ENCODE results near the gene KRT82.

KRT82 gene

DNA sequence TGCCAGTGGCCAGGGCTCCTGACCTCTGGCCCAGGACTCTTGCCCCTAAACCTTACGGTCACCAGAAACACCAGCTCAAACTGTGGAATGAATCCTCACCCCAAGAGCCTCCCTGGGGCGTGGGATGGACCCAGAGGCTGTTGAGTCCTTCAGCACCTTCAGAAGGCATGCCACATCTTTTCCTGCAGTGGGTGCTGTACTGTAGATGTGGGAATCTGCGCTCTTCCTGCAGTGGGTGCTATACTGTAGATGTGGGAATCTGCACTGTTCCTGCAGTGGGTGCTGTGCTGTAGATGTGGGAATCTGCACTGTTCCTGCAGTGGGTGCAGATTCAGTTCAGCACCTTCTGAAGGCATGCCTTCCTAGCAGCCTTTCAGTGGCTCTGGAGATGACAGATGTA, 1.2 kb downstream of the KRT82 start:
- Mint-ChIP-seq H3K4me3 (no peak overlapping the region), H3K4me1 (ENCODE audit: low read depth) (no peaks in the 10 kb centered on the region), H3K27ac (no peak overlapping the region), H3K9me3 (no peaks in the 10 kb centered on the region), H3K36me3 (ENCODE audit: low read depth) (no peaks in the 10 kb centered on the region), H3K27me3 (no peaks in the 10 kb centered on the region)

GRCh38 chr12:52403561-52403960, 2.6 kb downstream of the KRT82 start:
- H3K27me3 Mint-ChIP-seq: no peaks in the 10 kb centered on the region
- H3K36me3 Mint-ChIP-seq (ENCODE audit: low read depth): no peaks in the 10 kb centered on the region
- H3K4me1 Mint-ChIP-seq (ENCODE audit: low read depth): peaks cover 6% of the 10 kb centered on the region
- H3K27ac Mint-ChIP-seq: no peak overlapping the region
- H3K9me3 Mint-ChIP-seq: no peaks in the 10 kb centered on the region
- H3K4me3 Mint-ChIP-seq: no peak overlapping the region

- no peaks in the 10 kb centered on the region for H3K36me3 Mint-ChIP-seq (ENCODE audit: low read depth)
- H3K4me3 Mint-ChIP-seq: no peak overlapping the region
- H3K9me3 Mint-ChIP-seq: no peaks in the 10 kb centered on the region
- H3K27ac Mint-ChIP-seq: no peak overlapping the region
- H3K27me3 Mint-ChIP-seq: no peaks in the 10 kb centered on the region
- peaks cover 7% of the 10 kb centered on the region for H3K4me1 Mint-ChIP-seq (ENCODE audit: low read depth)
These were observed 3.1 kb downstream of the KRT82 start for GRCh38 chr12:52402873-52403540.

- Mint-ChIP-seq H3K4me3 (no peak overlapping the region), H3K27me3 (peaks cover 1% of the 10 kb centered on the region), H3K9me3 (no peaks in the 10 kb centered on the region), H3K27ac (no peak overlapping the region), H3K4me1 (ENCODE audit: low read depth) (peaks cover 7% of the 10 kb centered on the region), H3K36me3 (ENCODE audit: low read depth) (no peaks in the 10 kb centered on the region)
These were observed 3.8 kb downstream of the KRT82 start for GRCh38 chr12:52402377-52402776.

DNA sequence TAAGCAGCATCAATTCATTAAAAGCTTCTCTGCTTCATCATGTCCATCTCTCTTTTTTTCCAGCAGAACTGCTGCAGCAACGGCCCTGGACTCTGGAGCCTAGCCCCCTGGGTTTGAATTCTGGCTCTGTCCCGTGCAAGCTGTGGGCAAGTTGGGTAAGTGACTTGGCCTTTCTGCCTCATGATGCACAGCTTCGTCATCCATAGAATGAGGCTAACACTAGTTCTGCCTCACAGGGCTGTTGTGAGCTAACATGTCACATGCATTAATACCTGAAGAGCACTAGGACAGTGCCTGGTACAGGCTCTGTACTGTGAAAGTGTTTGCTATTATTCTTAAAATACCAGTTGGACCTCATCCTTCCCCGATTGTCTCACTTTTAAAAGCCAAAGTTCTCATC, 4.2 kb downstream of the KRT82 start:
- Mint-ChIP-seq H3K4me3 (no peak overlapping the region), H3K4me1 (ENCODE audit: low read depth) (peaks cover 7% of the 10 kb centered on the region), H3K27me3 (peaks cover 6% of the 10 kb centered on the region), H3K27ac (no peak overlapping the region), H3K36me3 (ENCODE audit: low read depth) (no peaks in the 10 kb centered on the region), H3K9me3 (no peaks in the 10 kb centered on the region)

DNA sequence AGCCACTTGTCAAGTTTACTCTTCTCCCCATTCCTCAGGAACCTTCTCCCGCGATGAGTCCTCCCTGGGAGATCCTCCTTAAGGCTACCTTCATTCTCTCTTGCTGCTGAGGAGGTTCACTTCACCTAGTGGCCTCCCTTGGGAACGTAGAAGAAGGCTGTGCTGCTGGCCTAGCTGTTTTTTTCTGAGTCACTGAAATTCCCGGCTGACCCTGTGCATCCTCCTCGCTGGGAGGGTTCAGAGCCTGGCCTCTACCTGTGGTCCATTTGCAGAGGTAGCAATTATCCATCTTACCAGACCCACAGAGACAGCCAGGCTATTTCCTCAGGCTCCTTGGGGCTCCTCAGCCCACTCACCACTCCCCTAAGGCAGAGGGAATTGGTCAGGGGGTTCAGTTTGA, 4.6 kb downstream of the KRT82 start:
- Mint-ChIP-seq H3K4me3 (no peak overlapping the region), H3K9me3 (no peaks in the 10 kb centered on the region), H3K36me3 (ENCODE audit: low read depth) (no peaks in the 10 kb centered on the region), H3K27ac (no peak overlapping the region), H3K4me1 (ENCODE audit: low read depth) (peaks cover 7% of the 10 kb centered on the region), H3K27me3 (peaks cover 8% of the 10 kb centered on the region)

- H3K4me1 Mint-ChIP-seq (ENCODE audit: low read depth): peaks cover 7% of the 10 kb centered on the region
These were observed 5.2 kb downstream of the KRT82 start for GRCh38 chr12:52400906-52401305.

GRCh38 chr12:52399756-52400155, 6.4 kb downstream of the KRT82 start:
- no peaks in the 10 kb centered on the region for H3K36me3 Mint-ChIP-seq (ENCODE audit: low read depth)
- H3K9me3 Mint-ChIP-seq: no peaks in the 10 kb centered on the region
- no peak overlapping the region for H3K4me3 Mint-ChIP-seq
- peaks cover 7% of the 10 kb centered on the region for H3K4me1 Mint-ChIP-seq (ENCODE audit: low read depth)
- no peak overlapping the region for H3K27ac Mint-ChIP-seq
- peaks cover 8% of the 10 kb centered on the region for H3K27me3 Mint-ChIP-seq

More at GRCh38 chr12:52400906-52401305, 5.2 kb downstream of the KRT82 start:
- no peaks in the 10 kb centered on the region for H3K36me3 Mint-ChIP-seq (ENCODE audit: low read depth)
- H3K27ac Mint-ChIP-seq: no peak overlapping the region
- H3K9me3 Mint-ChIP-seq: no peaks in the 10 kb centered on the region
- H3K27me3 Mint-ChIP-seq: peaks cover 8% of the 10 kb centered on the region
- H3K4me3 Mint-ChIP-seq: no peak overlapping the region

DNA sequence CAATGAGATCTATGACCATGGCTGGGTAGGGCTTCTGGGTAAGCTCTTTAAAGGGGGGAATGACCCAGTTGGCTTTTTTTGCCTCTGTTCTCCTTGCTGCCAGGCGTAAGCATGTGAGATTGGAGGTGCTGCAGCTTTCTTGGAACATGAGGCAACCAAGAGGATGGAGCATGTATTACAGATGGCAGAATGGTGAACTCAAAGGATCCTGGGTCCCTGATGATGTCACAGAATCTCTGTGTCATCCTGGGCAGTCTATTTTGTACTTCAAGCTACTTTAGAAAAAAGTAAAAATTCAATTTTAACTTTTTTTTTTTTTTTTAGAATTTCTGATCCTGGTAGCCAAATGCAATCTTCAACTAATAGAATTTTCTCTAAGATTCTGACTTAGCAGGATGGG, 8.0 kb downstream of the KRT82 start:
- peaks cover 7% of the 10 kb centered on the region for H3K4me1 Mint-ChIP-seq (ENCODE audit: low read depth)
- H3K36me3 Mint-ChIP-seq (ENCODE audit: low read depth): no peaks in the 10 kb centered on the region
- no peaks in the 10 kb centered on the region for H3K9me3 Mint-ChIP-seq
- H3K27ac Mint-ChIP-seq: no peak overlapping the region
- no peak overlapping the region for H3K4me3 Mint-ChIP-seq
- peaks cover 13% of the 10 kb centered on the region for H3K27me3 Mint-ChIP-seq

DNA sequence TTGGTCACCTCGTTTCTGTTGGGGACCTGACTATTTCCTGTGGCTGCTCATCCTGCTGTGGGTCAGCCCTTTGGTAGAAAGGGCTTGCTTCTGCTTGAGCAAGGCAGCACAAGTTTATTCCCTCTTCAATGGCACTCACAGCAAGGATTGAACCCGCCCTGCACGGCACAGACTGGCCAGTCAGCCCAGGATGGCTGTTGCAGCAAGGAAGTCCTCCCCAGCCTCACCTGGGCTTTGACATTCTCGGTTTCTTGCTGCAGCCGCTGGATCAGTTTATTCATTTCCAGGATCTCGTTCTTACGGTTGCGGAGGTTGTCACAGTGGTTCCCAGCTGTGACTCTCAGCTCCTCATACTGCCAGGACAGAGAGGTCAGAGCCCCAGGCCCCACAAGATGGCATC, 9.5 kb downstream of the KRT82 start:
- H3K9me3 Mint-ChIP-seq: no peaks in the 10 kb centered on the region
- peaks cover 13% of the 10 kb centered on the region for H3K27me3 Mint-ChIP-seq
- no peaks in the 10 kb centered on the region for H3K36me3 Mint-ChIP-seq (ENCODE audit: low read depth)
- H3K4me3 Mint-ChIP-seq: no peak overlapping the region
- peaks cover 7% of the 10 kb centered on the region for H3K4me1 Mint-ChIP-seq (ENCODE audit: low read depth)
- H3K27ac Mint-ChIP-seq: no peak overlapping the region

GRCh38 chr12:52395761-52396434, 10.2 kb downstream of the KRT82 start:
- no peaks in the 10 kb centered on the region for H3K36me3 Mint-ChIP-seq (ENCODE audit: low read depth)
- peaks cover 13% of the 10 kb centered on the region for H3K27me3 Mint-ChIP-seq
- no peak overlapping the region for H3K27ac Mint-ChIP-seq
- H3K4me3 Mint-ChIP-seq: no peak overlapping the region
- H3K4me1 Mint-ChIP-seq (ENCODE audit: low read depth): peaks cover 7% of the 10 kb centered on the region
- no peaks in the 10 kb centered on the region for H3K9me3 Mint-ChIP-seq

- H3K9me3 Mint-ChIP-seq: no peaks in the 10 kb centered on the region
- no peak overlapping the region for H3K27ac Mint-ChIP-seq
- peaks cover 13% of the 10 kb centered on the region for H3K27me3 Mint-ChIP-seq
- peaks cover 7% of the 10 kb centered on the region for H3K4me1 Mint-ChIP-seq (ENCODE audit: low read depth)
- no peak overlapping the region for H3K4me3 Mint-ChIP-seq
- H3K36me3 Mint-ChIP-seq (ENCODE audit: low read depth): no peaks in the 10 kb centered on the region
These were observed 11.2 kb downstream of the KRT82 start for GRCh38 chr12:52394836-52395405.

GRCh38 chr12:52392465-52393007, 13.6 kb downstream of the KRT82 start:
- H3K27ac Mint-ChIP-seq: no peak overlapping the region

GRCh38 chr12:52391618-52392002, 14.5 kb downstream of the KRT82 start:
- no peak overlapping the region for H3K4me3 Mint-ChIP-seq
- no peaks in the 10 kb centered on the region for H3K36me3 Mint-ChIP-seq (ENCODE audit: low read depth)
- H3K4me1 Mint-ChIP-seq (ENCODE audit: low read depth): no peaks in the 10 kb centered on the region
- no peaks in the 10 kb centered on the region for H3K9me3 Mint-ChIP-seq
- H3K27ac Mint-ChIP-seq: no peak overlapping the region
- peaks cover 5% of the 10 kb centered on the region for H3K27me3 Mint-ChIP-seq

More at GRCh38 chr12:52392465-52393007, 13.6 kb downstream of the KRT82 start:
- H3K36me3 Mint-ChIP-seq (ENCODE audit: low read depth): no peaks in the 10 kb centered on the region
- H3K9me3 Mint-ChIP-seq: no peaks in the 10 kb centered on the region
- H3K4me3 Mint-ChIP-seq: no peak overlapping the region
- no peaks in the 10 kb centered on the region for H3K4me1 Mint-ChIP-seq (ENCODE audit: low read depth)
- H3K27me3 Mint-ChIP-seq: peaks cover 13% of the 10 kb centered on the region

All from stimulated activated naive CD8-positive, alpha-beta T cell treated with anti-CD3 and anti-CD28 coated beads, Interleukin-15, Interleukin-2, amounts not matched to agents 100 ng/mL and 50 ng/mL, for 24 hours (primary cell).